NCI-H2171 (cell line): Measurements from ENCODE around the gene PPP1R12C.
A peak's percentile ranks its signal among the peaks of the same experiment; 100 is the strongest.

Experiments used
- DNase-seq: peaks from one replicate; lab custom pipeline; 2025; lab: John Stamatoyannopoulos, UW

The PPP1R12C gene

GRCh38 chr19:55146705-55147273 lies 29.4 kb upstream of the PPP1R12C start:
- peak; percentile 79 for DNase-seq

- DNase-seq = peak; percentile 76
Measured at GRCh38 chr19:55146078-55146704, 28.8 kb upstream of the PPP1R12C start.

- DNase-seq = no peak
Measured at GRCh38 chr19:55145232-55145631, 27.8 kb upstream of the PPP1R12C start.

- no peak for DNase-seq
Measured at GRCh38 chr19:55141696-55142095, 24.3 kb upstream of the PPP1R12C start.

- DNase-seq = no peak
Measured at GRCh38 chr19:55137915-55138314, 20.5 kb upstream of the PPP1R12C start.

- DNase-seq = no peak
Measured at GRCh38 chr19:55136399-55137102, 19.1 kb upstream of the PPP1R12C start.

GRCh38 chr19:55134736-55135135 lies 17.3 kb upstream of the PPP1R12C start:
- DNase-seq = no peak

- DNase-seq = no peak
Measured at GRCh38 chr19:55133639-55134444, 16.4 kb upstream of the PPP1R12C start.

- DNase-seq = no peak
Measured at GRCh38 chr19:55132453-55133129, 15.2 kb upstream of the PPP1R12C start.

GRCh38 chr19:55131421-55131820 lies 14.0 kb upstream of the PPP1R12C start:
- no peak for DNase-seq

GRCh38 chr19:55119053-55119452 lies 1.6 kb upstream of the PPP1R12C start:
- no peak for DNase-seq

- no peak for DNase-seq
Measured at GRCh38 chr19:55118401-55118991, 1.1 kb upstream of the PPP1R12C start.

GRCh38 chr19:55117663-55118391 lies 390 bp upstream of the PPP1R12C start:
- DNase-seq = peak; percentile 97

- no peak for DNase-seq
Measured at GRCh38 chr19:55116232-55116858, 1.1 kb downstream of the PPP1R12C start.

GRCh38 chr19:55115446-55116065 lies 1.9 kb downstream of the PPP1R12C start:
- DNase-seq = no peak

- no peak for DNase-seq
Measured at GRCh38 chr19:55114566-55115145, 2.8 kb downstream of the PPP1R12C start.

- DNase-seq = no peak
Measured at GRCh38 chr19:55113570-55114039, 3.8 kb downstream of the PPP1R12C start.

- DNase-seq = no peak
Measured at GRCh38 chr19:55112777-55113569, 4.5 kb downstream of the PPP1R12C start.
